Measurements from ENCODE around the gene TOR3A. TPM values are rescaled to one million over a fixed set of nuclear protein-coding genes. Genes with fewer than 3 reads are reported as not detected.

The TOR3A gene
- total RNA-seq, 1 donor from 2014 or later = 27.5 TPM

GRCh38 chr1:179143322-179143721, 61.5 kb downstream of the TOR3A start:
- DNase-seq (ENCODE audit: low read depth in 2 of 2) = peak in 1 of 2 donors; percentile 63

- no peak for DNase-seq (ENCODE audit: low read depth in 2 of 2)
Measured at GRCh38 chr1:179144626-179145025, 62.8 kb downstream of the TOR3A start.

- no peak for DNase-seq (ENCODE audit: low read depth in 2 of 2)
Measured at GRCh38 chr1:179145521-179145920, 63.7 kb downstream of the TOR3A start.

Other genes with a start within 250 kb of the TOR3A start
- not detected in 2 replicates for gene ANGPTL1, start 211.0 kb upstream of the TOR3A start, total RNA-seq
- 23.5 and 26.4 TPM in 2 replicates for gene FAM20B, start 56.2 kb upstream of the TOR3A start, total RNA-seq
- 56.6 and 67.4 TPM in 2 replicates for gene ABL2, start 147.6 kb downstream of the TOR3A start, total RNA-seq
- gene SOAT1, start 211.7 kb downstream of the TOR3A start, total RNA-seq = 13.4 and 13.8 TPM in 2 replicates